ENCODE results near the gene MYOC.
"Not testable (repeated sequence)": the region's sequence is repeated elsewhere in the genome, so short reads cannot be mapped to it uniquely, and the experiment has no call there.

MYOC gene

GRCh38 chr1:171627020-171627419, 25.5 kb downstream of the MYOC start:
- H3K4me3 ChIP-seq (ENCODE audit: control insufficient read depth, low read depth, low read length), result no peak overlapping the region
- no peak for TF ChIP-seq CTCF (conservative IDR thresholded peaks at IDR 0.05; ENCODE audit: control insufficient read depth, insufficient read depth, low read depth, low read length)
- no peak for DNase-seq (ENCODE audit: low read depth)

- no peak for TF ChIP-seq CTCF (conservative IDR thresholded peaks at IDR 0.05; ENCODE audit: control insufficient read depth, insufficient read depth, low read depth, low read length)
- no peak overlapping the region for H3K4me3 ChIP-seq (ENCODE audit: control insufficient read depth, low read depth, low read length)
- DNase-seq (ENCODE audit: low read depth), result no peak
Observed at GRCh38 chr1:171625225-171625624, 27.3 kb downstream of the MYOC start.

- DNase-seq (ENCODE audit: low read depth), result no peak
- no peak overlapping the region for H3K4me3 ChIP-seq (ENCODE audit: control insufficient read depth, low read depth, low read length)
- TF ChIP-seq CTCF (conservative IDR thresholded peaks at IDR 0.05; ENCODE audit: control insufficient read depth, insufficient read depth, low read depth, low read length), result no peak
Observed at GRCh38 chr1:171623651-171624331, 28.7 kb downstream of the MYOC start.

- no peak for DNase-seq (ENCODE audit: low read depth)
- no peak for TF ChIP-seq CTCF (conservative IDR thresholded peaks at IDR 0.05; ENCODE audit: control insufficient read depth, insufficient read depth, low read depth, low read length)
- H3K4me3 ChIP-seq (ENCODE audit: control insufficient read depth, low read depth, low read length), result no peak within 1 kb of the TSS
Observed at GRCh38 chr1:171622152-171622462, 30.4 kb downstream of the MYOC start, which contains the start of gene MYOCOS. TSS of gene MYOCOS (plus strand) at chr1:171622243. CDS start at chr1:171623884, 1,641 bp downstream.

- TF ChIP-seq CTCF (conservative IDR thresholded peaks at IDR 0.05; ENCODE audit: control insufficient read depth, insufficient read depth, low read depth, low read length), result no peak
- H3K4me3 ChIP-seq (ENCODE audit: control insufficient read depth, low read depth, low read length), result no peak overlapping the region
- DNase-seq (ENCODE audit: low read depth), result no peak
Observed at GRCh38 chr1:171616586-171616985, 35.9 kb downstream of the MYOC start.

- H3K4me3 ChIP-seq (ENCODE audit: control insufficient read depth, low read depth, low read length); DNase-seq (ENCODE audit: low read depth): not testable (repeated sequence)
Observed at GRCh38 chr1:171615122-171615906, 37.2 kb downstream of the MYOC start.

GRCh38 chr1:171613282-171613681, 39.2 kb downstream of the MYOC start:
- H3K4me3 ChIP-seq (ENCODE audit: control insufficient read depth, low read depth, low read length), result no peak overlapping the region
- no peak for TF ChIP-seq CTCF (conservative IDR thresholded peaks at IDR 0.05; ENCODE audit: control insufficient read depth, insufficient read depth, low read depth, low read length)
- no peak for DNase-seq (ENCODE audit: low read depth)

Measured in fibroblast of mammary gland (primary cell).